ENCODE results near the gene GATAD2B.

GATAD2B gene

GRCh38 chr1:153922972-153923925 lies at the start of gene GATAD2B:
GATAD2B (minus strand) TSS chr1:153922972; CDS start chr1:153828347, 94,625 bp downstream.
- Histone ChIP-seq H3K4me3 (peak within 1 kb of the TSS; percentile 62 to 95 (median 84)), H3K27ac (peak within 1 kb of the TSS; percentile 39 to 96 (median 91))

GRCh38 chr1:153970346-153970745 lies 47.6 kb upstream of the GATAD2B start:
- Histone ChIP-seq H3K27ac (no peak overlapping the region), H3K4me3 (no peak overlapping the region)

GRCh38 chr1:153968972-153969371 lies 46.2 kb upstream of the GATAD2B start:
- H3K27ac ChIP-seq = peak overlapping the region in 4 of 21 experiments; percentile 1 to 89 (median 28)
- no peak overlapping the region for H3K4me3 ChIP-seq

- Histone ChIP-seq H3K4me3 (peak overlapping the region; percentile 53 to 67 (median 62)), H3K27ac (peak overlapping the region in 16 of 21 experiments; percentile 29 to 94 (median 86))
Observed at GRCh38 chr1:153968408-153968807, 45.6 kb upstream of the GATAD2B start.

- Histone ChIP-seq H3K27ac (peak overlapping the region in 20 of 21 experiments; percentile 74 to 94 (median 85)), H3K4me3 (peak overlapping the region; percentile 53 to 67 (median 62))
Observed at GRCh38 chr1:153968000-153968363, 45.2 kb upstream of the GATAD2B start.

- Histone ChIP-seq H3K4me3 (peak within 1 kb of the TSS; percentile 53 to 67 (median 62)), H3K27ac (peak within 1 kb of the TSS in 20 of 21 experiments; percentile 74 to 94 (median 85))
Observed at GRCh38 chr1:153967107-153967999, 44.6 kb upstream of the GATAD2B start, which contains the start of gene CREB3L4. CREB3L4 (plus strand) TSS chr1:153967902; CDS start chr1:153968526, 624 bp downstream.

GRCh38 chr1:153963850-153964331 lies 41.1 kb upstream of the GATAD2B start:
- H3K4me3 ChIP-seq = peak overlapping the region; percentile 47 to 83 (median 66)
- peak overlapping the region in 20 of 21 experiments; percentile 85 to 98 (median 94) for H3K27ac ChIP-seq

- Histone ChIP-seq H3K27ac (peak within 1 kb of the TSS; percentile 41 to 98 (median 94)), H3K4me3 (peak within 1 kb of the TSS; percentile 47 to 83 (median 66))
Observed at GRCh38 chr1:153963030-153963849, 40.5 kb upstream of the GATAD2B start, which contains the start of gene SLC39A1. SLC39A1 (minus strand) TSS chr1:153963537; CDS start chr1:153962715, 822 bp downstream.

- peak overlapping the region; percentile 47 to 83 (median 66) for H3K4me3 ChIP-seq
- peak overlapping the region; percentile 41 to 98 (median 94) for H3K27ac ChIP-seq
Observed at GRCh38 chr1:153962088-153963029, 39.6 kb upstream of the GATAD2B start.

GRCh38 chr1:153961421-153961820 lies 38.6 kb upstream of the GATAD2B start:
- H3K27ac ChIP-seq = peak overlapping the region in 17 of 21 experiments; percentile 14 to 98 (median 95)

GRCh38 chr1:153960206-153960605 lies 37.4 kb upstream of the GATAD2B start:
- Histone ChIP-seq H3K4me3 (no peak overlapping the region), H3K27ac (peak overlapping the region in 4 of 21 experiments; percentile 6 to 96 (median 38))

More at GRCh38 chr1:153961421-153961820, 38.6 kb upstream of the GATAD2B start:
- H3K4me3 ChIP-seq = peak overlapping the region in 3 of 7 experiments; percentile 60 to 66 (median 66)

- Histone ChIP-seq H3K27ac (peak overlapping the region in 12 of 21 experiments; percentile 3 to 98 (median 68)), H3K4me3 (no peak overlapping the region)
Observed at GRCh38 chr1:153959454-153959853, 36.7 kb upstream of the GATAD2B start.

GRCh38 chr1:153958961-153959260 lies 36.1 kb upstream of the GATAD2B start:
- Histone ChIP-seq H3K27ac (peak overlapping the region in 19 of 21 experiments; percentile 3 to 99 (median 88)), H3K4me3 (peak overlapping the region in 3 of 7 experiments; percentile 84 to 98 (median 84))

GRCh38 chr1:153958111-153958960 lies 35.6 kb upstream of the GATAD2B start, which contains the start of gene CRTC2:
CRTC2 (minus strand) TSS chr1:153958612; CDS start chr1:153958497, 115 bp downstream.
- peak within 1 kb of the TSS; percentile 77 to 98 (median 90) for H3K4me3 ChIP-seq
- peak within 1 kb of the TSS; percentile 46 to 99 (median 93) for H3K27ac ChIP-seq

GRCh38 chr1:153957744-153958110 lies 35.0 kb upstream of the GATAD2B start:
- peak overlapping the region; percentile 46 to 99 (median 93) for H3K27ac ChIP-seq
- H3K4me3 ChIP-seq = peak overlapping the region; percentile 77 to 98 (median 90)

- H3K4me3 ChIP-seq = peak overlapping the region; percentile 77 to 98 (median 90)
- H3K27ac ChIP-seq = peak overlapping the region in 20 of 21 experiments; percentile 88 to 99 (median 93)
Observed at GRCh38 chr1:153956997-153957715, 34.4 kb upstream of the GATAD2B start.
